Measurements from ENCODE around the gene RAB11FIP4.

DNA sequence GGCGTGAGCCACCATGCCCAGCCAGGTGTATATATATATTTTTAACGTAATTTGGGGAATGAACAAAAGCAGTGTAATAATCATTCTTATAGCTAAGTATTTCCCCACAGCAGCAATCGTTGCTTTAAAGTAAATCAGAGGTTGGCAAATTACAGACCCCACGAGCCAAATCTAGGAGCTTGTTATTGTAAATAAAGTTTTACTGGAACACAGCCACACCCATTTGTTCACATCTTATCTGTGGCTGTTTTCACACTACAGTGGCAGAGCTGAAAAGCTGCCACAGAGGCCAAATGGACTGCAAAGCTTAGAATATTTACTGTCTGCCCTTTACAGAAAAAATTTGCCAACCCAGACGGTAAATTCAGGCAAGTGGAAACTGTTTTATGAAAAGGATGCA lies 50.8 kb downstream of the RAB11FIP4 start:
- TF ChIP-seq CTCF (IDR thresholded peaks at IDR 0.05; ENCODE audit: insufficient read depth, low read length, poor library complexity, severe bottlenecking) (no peak), EZH2phosphoT487 (conservative IDR thresholded peaks at IDR 0.05; ENCODE audit: low read length) (no peak)
